Measurements from ENCODE around the gene CCDC88A.
"Not testable (repeated sequence)": the region's sequence is repeated elsewhere in the genome, so short reads cannot be mapped to it uniquely, and the experiment has no call there.

CCDC88A gene, protein sequence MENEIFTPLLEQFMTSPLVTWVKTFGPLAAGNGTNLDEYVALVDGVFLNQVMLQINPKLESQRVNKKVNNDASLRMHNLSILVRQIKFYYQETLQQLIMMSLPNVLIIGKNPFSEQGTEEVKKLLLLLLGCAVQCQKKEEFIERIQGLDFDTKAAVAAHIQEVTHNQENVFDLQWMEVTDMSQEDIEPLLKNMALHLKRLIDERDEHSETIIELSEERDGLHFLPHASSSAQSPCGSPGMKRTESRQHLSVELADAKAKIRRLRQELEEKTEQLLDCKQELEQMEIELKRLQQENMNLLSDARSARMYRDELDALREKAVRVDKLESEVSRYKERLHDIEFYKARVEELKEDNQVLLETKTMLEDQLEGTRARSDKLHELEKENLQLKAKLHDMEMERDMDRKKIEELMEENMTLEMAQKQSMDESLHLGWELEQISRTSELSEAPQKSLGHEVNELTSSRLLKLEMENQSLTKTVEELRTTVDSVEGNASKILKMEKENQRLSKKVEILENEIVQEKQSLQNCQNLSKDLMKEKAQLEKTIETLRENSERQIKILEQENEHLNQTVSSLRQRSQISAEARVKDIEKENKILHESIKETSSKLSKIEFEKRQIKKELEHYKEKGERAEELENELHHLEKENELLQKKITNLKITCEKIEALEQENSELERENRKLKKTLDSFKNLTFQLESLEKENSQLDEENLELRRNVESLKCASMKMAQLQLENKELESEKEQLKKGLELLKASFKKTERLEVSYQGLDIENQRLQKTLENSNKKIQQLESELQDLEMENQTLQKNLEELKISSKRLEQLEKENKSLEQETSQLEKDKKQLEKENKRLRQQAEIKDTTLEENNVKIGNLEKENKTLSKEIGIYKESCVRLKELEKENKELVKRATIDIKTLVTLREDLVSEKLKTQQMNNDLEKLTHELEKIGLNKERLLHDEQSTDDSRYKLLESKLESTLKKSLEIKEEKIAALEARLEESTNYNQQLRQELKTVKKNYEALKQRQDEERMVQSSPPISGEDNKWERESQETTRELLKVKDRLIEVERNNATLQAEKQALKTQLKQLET (N-terminal part only)

DNA sequence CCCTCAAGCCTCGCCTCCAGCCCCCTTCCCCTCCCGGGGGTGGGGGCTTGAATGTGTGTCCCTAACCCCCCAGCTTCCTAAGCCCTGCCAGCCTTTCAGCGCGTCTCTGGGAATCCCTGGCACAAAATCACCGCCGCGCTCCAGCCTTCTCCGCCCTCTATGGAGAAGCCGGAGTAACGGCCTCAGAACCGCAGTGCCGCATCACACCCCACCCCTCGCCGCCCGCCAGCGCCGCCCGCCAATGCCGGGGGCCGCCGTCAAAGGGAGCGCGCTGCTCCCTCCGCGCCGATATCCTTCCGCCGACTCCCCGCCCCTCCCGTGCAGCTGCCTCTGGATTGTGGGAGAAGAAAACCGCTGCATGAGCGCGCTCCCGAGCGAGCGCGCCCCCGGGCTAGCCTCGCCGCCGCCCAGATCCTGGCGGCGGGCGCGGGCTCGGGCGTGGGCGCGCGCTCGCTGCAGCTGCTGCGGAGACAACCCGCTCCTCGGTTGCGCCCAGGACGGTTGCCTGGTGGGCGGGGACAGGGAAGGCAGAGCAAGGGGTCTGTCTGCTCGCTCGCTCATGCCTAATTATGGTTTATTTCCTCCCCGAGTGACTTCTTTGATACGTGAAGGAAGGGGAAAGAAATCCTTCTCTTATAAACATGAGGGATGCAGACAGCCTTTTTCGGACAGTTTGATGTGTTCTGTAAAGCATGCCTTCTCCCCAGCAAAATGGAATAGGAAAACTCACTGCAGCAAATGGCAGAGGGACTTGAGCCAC is at the start of gene CCDC88A:
Gene CCDC88A (minus strand): TSS at position 178 of the 760 bp plus-strand sequence. CDS start 777 bp downstream, outside the sequence.
- Histone ChIP-seq H3K4me3 (ENCODE audit: low read length) (peak within 1 kb of the TSS; percentile 85), H2AFZ (ENCODE audit: low read depth, low read length) (peak within 1 kb of the TSS; percentile 92), H3K36me3 (ENCODE audit: insufficient read depth, low read length) (no peaks in the 10 kb centered on the region), H3K4me1 (ENCODE audit: insufficient read depth, low read length) (peaks cover 9% of the 10 kb centered on the region), H3K9me3 (ENCODE audit: low read length) (no peaks in the 10 kb centered on the region), H3K27me3 (ENCODE audit: insufficient read depth, low read length) (peaks cover 3% of the 10 kb centered on the region)

DNA sequence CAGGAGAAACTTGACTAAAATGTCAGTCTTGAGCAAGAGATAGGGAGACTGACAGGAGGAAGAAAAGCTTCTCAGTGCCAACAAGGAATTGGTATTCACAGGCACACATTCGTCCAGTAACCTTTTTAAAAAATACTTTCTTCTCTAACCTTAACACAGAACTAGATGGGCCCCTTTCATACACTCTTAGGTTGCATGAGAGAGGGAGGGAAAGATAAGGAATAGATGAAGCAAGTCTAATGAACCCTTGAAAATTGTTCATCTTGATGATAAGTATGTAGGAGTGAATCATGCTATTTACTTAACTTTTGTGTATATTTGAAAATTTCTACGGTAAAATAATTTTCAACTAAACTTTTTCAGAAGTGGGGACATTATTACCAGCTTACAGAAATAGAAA is 42.0 kb upstream of the CCDC88A start:
- Histone ChIP-seq H3K36me3 (ENCODE audit: insufficient read depth, low read length) (no peaks in the 10 kb centered on the region), H3K4me1 (ENCODE audit: insufficient read depth, low read length) (no peaks in the 10 kb centered on the region), H3K4me3 (ENCODE audit: low read length) (no peak overlapping the region), H3K27me3 (ENCODE audit: insufficient read depth, low read length) (no peaks in the 10 kb centered on the region), H3K9me3 (ENCODE audit: low read length) (peaks cover 2% of the 10 kb centered on the region), H2AFZ (ENCODE audit: low read depth, low read length) (no peak overlapping the region)

DNA sequence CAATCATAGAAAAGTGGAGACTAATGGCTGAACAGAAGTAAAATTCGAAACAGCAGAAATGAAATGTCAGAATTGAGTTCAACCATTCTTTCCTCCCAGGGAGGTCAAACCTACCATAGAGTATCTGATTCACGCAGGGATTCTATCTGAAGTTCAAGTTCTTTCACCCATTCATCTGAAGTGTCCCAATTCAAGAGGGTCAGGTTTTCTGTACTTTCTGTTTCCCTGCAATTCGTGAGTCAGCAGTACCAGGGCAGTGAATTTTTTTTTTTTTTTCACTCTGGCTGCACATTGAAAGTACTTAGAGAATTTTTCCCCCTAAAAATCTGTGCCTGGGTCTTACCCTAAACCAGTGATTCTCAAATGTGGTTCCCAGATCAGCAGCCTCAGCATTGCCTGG is 40.9 kb upstream of the CCDC88A start:
- Histone ChIP-seq H3K27me3 (ENCODE audit: insufficient read depth, low read length) (no peaks in the 10 kb centered on the region), H3K4me1 (ENCODE audit: insufficient read depth, low read length) (no peaks in the 10 kb centered on the region), H3K36me3 (ENCODE audit: insufficient read depth, low read length) (no peaks in the 10 kb centered on the region), H3K4me3 (ENCODE audit: low read length) (no peak overlapping the region), H3K9me3 (ENCODE audit: low read length) (peaks cover 2% of the 10 kb centered on the region), H2AFZ (ENCODE audit: low read depth, low read length) (no peak overlapping the region)

DNA sequence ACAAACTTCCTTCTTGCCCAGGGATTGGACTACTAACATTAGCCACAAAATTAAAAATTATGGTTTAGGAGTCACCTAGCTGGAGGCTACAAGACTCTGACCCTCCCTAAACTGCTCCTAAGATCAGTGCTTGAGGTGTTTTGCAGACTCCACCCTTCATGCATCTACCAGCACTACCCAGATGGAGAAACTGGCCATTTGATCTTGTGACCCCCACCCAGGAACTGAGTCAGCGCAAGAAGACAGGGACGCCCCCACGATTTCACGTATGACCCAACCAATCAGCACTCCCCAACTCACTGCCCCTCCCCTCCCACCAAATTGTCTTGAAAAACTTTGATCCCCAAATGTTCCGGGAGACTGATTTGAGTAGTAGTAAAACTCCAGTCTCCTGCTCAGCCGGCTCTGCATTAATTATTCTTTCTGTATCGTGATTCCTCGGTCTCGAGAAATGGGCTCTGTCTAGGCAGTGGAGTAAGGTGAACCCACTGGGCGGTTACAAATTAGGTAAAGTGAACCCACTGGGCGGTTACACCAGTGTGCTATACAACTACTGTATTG is 40.1 kb upstream of the CCDC88A start:
- no peaks in the 10 kb centered on the region for H3K27me3 ChIP-seq (ENCODE audit: insufficient read depth, low read length)
- peaks cover 2% of the 10 kb centered on the region for H3K9me3 ChIP-seq (ENCODE audit: low read length)
- no peaks in the 10 kb centered on the region for H3K4me1 ChIP-seq (ENCODE audit: insufficient read depth, low read length)
- no peaks in the 10 kb centered on the region for H3K36me3 ChIP-seq (ENCODE audit: insufficient read depth, low read length)
- no peak overlapping the region for H3K4me3 ChIP-seq (ENCODE audit: low read length)
- no peak overlapping the region for H2AFZ ChIP-seq (ENCODE audit: low read depth, low read length)

DNA sequence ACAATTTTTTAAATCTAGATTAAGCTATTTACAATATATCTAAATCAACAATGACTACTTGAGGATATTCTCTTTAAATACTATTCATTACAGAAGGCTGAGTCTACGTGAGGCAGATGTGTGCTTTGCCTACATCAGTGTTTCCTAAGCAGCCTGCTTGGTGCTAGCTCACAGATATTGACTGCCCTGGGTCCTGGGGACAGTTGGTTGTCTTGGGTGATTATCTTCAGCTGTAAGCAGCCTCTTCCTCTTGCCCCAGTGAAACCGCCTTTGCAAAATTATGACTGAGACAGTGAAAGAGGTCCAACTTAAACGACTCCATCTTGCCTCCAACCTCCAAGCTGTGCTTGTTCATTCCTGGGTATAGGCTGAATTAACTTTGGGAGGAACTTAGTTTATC is 39.6 kb upstream of the CCDC88A start:
- no peaks in the 10 kb centered on the region for H3K36me3 ChIP-seq (ENCODE audit: insufficient read depth, low read length)
- peaks cover 2% of the 10 kb centered on the region for H3K9me3 ChIP-seq (ENCODE audit: low read length)
- H3K4me1 ChIP-seq (ENCODE audit: insufficient read depth, low read length), result no peaks in the 10 kb centered on the region
- H3K27me3 ChIP-seq (ENCODE audit: insufficient read depth, low read length), result no peaks in the 10 kb centered on the region
- H3K4me3 ChIP-seq (ENCODE audit: low read length), result no peak overlapping the region
- no peak overlapping the region for H2AFZ ChIP-seq (ENCODE audit: low read depth, low read length)

DNA sequence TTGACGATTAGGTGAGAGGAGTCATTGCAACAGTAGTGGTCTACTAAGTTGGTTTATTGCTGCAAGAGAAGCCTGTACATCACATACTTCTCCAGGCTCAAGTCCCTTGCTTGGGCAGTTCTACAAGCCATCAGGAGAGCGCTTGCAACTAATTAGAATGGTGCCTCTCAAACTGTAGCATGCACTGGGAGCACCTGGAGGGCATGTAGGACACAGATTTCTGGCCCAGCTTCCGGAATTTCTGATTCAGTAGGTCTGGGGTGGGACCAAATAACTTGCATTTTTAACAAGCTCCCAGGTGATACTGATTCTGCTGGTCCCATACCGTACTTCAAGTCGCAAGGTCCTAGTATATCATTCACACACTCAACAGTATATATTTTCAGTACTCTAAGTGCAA is 34.5 kb upstream of the CCDC88A start:
- Histone ChIP-seq H3K36me3 (ENCODE audit: insufficient read depth, low read length) (no peaks in the 10 kb centered on the region), H2AFZ (ENCODE audit: low read depth, low read length) (no peak overlapping the region), H3K27me3 (ENCODE audit: insufficient read depth, low read length) (no peaks in the 10 kb centered on the region), H3K4me1 (ENCODE audit: insufficient read depth, low read length) (peaks cover 7% of the 10 kb centered on the region), H3K9me3 (ENCODE audit: low read length) (no peaks in the 10 kb centered on the region), H3K4me3 (ENCODE audit: low read length) (no peak overlapping the region)

DNA sequence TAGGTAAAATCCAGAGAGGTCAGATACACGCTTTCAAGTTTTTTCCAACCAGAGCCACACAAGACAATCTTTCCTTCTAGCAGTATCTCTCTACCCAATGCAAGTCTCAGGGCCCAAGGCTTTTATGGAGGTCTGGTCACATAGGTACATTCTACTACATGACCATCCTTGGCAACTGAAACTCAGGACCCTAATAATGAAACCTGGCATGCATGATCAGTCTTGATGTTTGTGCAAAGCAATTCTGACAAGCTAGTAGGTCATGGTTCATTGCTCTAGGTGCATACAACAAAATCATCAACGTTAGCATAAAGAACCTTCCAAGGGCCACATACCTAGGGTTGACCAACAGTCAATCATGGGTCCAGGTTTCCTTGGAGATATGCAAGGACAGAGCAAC is 33.2 kb upstream of the CCDC88A start:
- Histone ChIP-seq H3K27me3 (ENCODE audit: insufficient read depth, low read length) (no peaks in the 10 kb centered on the region), H3K9me3 (ENCODE audit: low read length) (no peaks in the 10 kb centered on the region), H3K4me3 (ENCODE audit: low read length) (no peak overlapping the region), H3K36me3 (ENCODE audit: insufficient read depth, low read length) (no peaks in the 10 kb centered on the region), H2AFZ (ENCODE audit: low read depth, low read length) (no peak overlapping the region), H3K4me1 (ENCODE audit: insufficient read depth, low read length) (peaks cover 7% of the 10 kb centered on the region)

DNA sequence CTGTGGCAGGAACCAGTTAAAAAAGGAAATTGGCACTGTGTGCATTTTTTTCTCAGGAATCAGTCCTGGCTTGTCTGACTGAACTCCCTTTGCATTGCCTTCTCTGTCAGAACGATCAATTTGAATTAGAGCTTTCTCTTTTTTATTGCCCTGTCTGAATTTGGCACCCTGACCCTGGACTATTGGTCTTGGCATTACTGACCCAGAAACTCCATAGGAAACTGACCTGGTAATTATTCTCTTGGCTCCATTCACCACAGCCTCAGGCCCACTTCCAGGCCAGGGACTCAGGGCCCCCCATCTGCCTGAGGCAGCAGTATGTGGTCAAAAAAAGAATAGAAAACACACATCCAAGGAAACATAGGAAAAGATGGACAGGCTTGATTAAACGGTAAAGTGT is 32.0 kb upstream of the CCDC88A start:
- H3K9me3 ChIP-seq (ENCODE audit: low read length), result no peaks in the 10 kb centered on the region
- H3K27me3 ChIP-seq (ENCODE audit: insufficient read depth, low read length), result no peaks in the 10 kb centered on the region
- H3K4me1 ChIP-seq (ENCODE audit: insufficient read depth, low read length), result peaks cover 7% of the 10 kb centered on the region
- H2AFZ ChIP-seq (ENCODE audit: low read depth, low read length), result peak overlapping the region; percentile 23
- no peak overlapping the region for H3K4me3 ChIP-seq (ENCODE audit: low read length)
- no peaks in the 10 kb centered on the region for H3K36me3 ChIP-seq (ENCODE audit: insufficient read depth, low read length)

DNA sequence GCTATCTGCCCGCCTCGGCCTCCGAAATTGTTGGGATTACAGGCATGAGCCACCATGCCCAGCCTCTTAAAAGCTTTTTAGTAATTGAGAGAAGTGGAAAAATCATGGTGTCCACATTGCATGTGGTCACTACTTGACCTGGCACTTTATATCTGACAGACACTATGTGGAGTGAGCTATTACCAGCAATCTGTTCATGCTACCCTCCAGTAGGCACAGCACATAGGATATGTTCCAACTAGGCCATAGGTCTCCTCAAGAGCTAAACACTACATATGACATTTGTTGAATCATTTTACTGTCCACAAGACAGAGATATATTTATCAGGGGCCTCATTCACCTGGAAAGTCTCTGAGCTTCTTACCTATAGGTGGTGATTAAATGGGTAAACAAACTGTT is 30.4 kb upstream of the CCDC88A start:
- not testable (repeated sequence) for H3K4me1 ChIP-seq (ENCODE audit: insufficient read depth, low read length); H3K36me3 ChIP-seq (ENCODE audit: insufficient read depth, low read length); H3K4me3 ChIP-seq (ENCODE audit: low read length); H3K27me3 ChIP-seq (ENCODE audit: insufficient read depth, low read length); H2AFZ ChIP-seq (ENCODE audit: low read depth, low read length); H3K9me3 ChIP-seq (ENCODE audit: low read length)

DNA sequence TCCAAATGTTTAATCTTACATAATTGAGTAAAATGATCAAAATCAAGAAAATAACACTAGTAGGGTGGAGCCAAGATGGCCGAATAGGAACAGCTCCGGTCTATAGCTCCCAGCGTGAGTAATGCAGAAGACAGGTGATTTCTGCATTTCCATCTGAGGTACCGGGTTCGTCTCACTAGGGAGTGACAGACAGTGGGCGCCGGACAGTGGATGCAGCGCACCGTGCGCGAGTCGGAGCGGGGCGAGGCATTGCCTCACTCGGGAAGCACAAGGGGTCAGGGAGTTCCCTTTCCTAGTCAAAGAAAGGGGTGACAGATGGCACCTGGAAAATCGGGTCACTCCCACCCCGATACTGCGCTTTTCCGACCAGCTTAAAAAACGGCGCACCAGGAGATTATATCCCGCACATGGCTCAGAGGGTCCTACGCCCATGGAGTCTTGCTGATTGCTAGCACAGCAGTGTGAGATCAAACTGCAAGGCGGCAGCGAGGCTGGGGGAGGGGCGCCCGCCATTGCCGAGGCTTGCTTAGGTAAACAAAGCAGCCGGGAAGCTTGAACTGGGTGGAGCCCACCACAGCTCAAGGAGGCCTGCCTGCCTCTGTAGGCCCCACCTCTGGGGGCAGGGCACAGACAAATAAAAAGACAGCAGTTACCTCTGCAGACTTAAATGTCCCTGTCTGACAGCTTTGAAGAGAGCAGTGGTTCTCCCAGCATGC is 22.5 kb upstream of the CCDC88A start:
- not testable (repeated sequence) for H3K4me3 ChIP-seq (ENCODE audit: low read length); H3K27me3 ChIP-seq (ENCODE audit: insufficient read depth, low read length); H2AFZ ChIP-seq (ENCODE audit: low read depth, low read length); H3K4me1 ChIP-seq (ENCODE audit: insufficient read depth, low read length); H3K9me3 ChIP-seq (ENCODE audit: low read length); H3K36me3 ChIP-seq (ENCODE audit: insufficient read depth, low read length)

DNA sequence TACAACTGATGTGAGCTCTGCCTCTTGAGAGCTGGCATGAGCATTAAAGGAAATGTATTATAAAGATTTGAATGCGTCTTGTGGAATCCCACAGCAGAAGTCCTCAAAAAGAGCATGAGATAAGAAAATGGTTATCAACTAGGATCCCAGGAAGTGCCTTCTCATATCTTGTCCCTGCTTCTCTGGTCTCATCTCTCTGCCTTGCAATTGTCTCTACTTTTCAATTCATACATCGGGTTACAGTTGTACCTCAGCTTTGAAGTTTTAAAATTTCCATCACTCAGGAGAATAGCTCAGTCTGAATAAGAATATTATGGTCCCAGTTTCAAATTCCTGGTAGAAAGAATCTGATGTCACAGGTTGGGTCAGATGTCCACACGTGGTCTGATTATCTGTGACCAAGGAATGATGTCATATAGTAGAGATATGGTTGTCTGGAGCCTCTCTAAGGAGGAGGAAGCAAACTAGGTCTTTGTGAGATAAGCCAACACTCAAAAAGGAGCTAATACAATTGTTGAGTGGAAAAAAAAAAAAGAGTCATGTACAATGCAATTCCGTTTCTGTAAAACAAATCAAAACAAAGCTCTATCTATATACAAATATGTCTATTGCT is 21.7 kb upstream of the CCDC88A start:
- no peaks in the 10 kb centered on the region for H3K36me3 ChIP-seq (ENCODE audit: insufficient read depth, low read length)
- H3K27me3 ChIP-seq (ENCODE audit: insufficient read depth, low read length), result no peaks in the 10 kb centered on the region
- no peak overlapping the region for H2AFZ ChIP-seq (ENCODE audit: low read depth, low read length)
- H3K4me3 ChIP-seq (ENCODE audit: low read length), result no peak overlapping the region
- H3K4me1 ChIP-seq (ENCODE audit: insufficient read depth, low read length), result no peaks in the 10 kb centered on the region
- peaks cover 5% of the 10 kb centered on the region for H3K9me3 ChIP-seq (ENCODE audit: low read length)

DNA sequence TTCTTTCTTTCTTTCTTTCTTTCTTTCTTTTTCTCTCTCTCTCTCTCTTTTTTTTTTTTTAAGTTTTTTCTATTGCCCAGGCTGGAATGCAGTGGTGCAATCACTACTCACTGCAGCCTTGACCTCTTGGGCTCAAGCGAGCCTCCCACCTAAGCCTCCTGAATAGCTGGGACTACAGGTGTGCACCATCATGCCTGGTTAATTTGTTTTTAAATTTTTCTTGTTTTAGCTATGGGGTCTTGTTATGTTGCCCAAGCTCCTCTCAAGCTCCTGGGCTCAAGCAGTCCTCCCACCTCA is 19.4 kb upstream of the CCDC88A start:
- no peaks in the 10 kb centered on the region for H3K36me3 ChIP-seq (ENCODE audit: insufficient read depth, low read length)
- no peak overlapping the region for H2AFZ ChIP-seq (ENCODE audit: low read depth, low read length)
- H3K9me3 ChIP-seq (ENCODE audit: low read length), result peaks cover 5% of the 10 kb centered on the region
- no peaks in the 10 kb centered on the region for H3K27me3 ChIP-seq (ENCODE audit: insufficient read depth, low read length)
- no peak overlapping the region for H3K4me3 ChIP-seq (ENCODE audit: low read length)
- H3K4me1 ChIP-seq (ENCODE audit: insufficient read depth, low read length), result no peaks in the 10 kb centered on the region

All from neuron (in vitro differentiated cells).